GM18867 (cell line): ENCODE measurements around the gene BEST2.

Source experiments
- ATAC-seq: cut with Tn5 transposase; IDR thresholded peaks from one replicate; pipeline ENCODE4 v1.9.1; 2021; ENCODE audit warnings: mild to moderate bottlenecking, moderate library complexity; ENCODE audit not compliant: unreplicated experiment

The BEST2 gene

GRCh38 chr19:12727745-12728433, 23.7 kb upstream of the BEST2 start:
- ATAC-seq: no peak

GRCh38 chr19:12730064-12730463, 21.5 kb upstream of the BEST2 start:
- no peak for ATAC-seq

- no peak for ATAC-seq
Measured at GRCh38 chr19:12731337-12731736, 20.3 kb upstream of the BEST2 start.

GRCh38 chr19:12733369-12734214, 18.0 kb upstream of the BEST2 start:
- ATAC-seq: no peak

- peak; percentile 68 for ATAC-seq
Measured at GRCh38 chr19:12736995-12737834, 14.4 kb upstream of the BEST2 start, which contains the start of gene GET3. Gene GET3 (plus strand): TSS chr19:12737497. CDS start chr19:12737506, 9 bp downstream.

GRCh38 chr19:12737835-12738351, 13.7 kb upstream of the BEST2 start:
- ATAC-seq: no peak

- no peak for ATAC-seq
Measured at GRCh38 chr19:12745166-12745897, 6.3 kb upstream of the BEST2 start.

GRCh38 chr19:12748489-12748888, 3.1 kb upstream of the BEST2 start:
- ATAC-seq: no peak

- ATAC-seq: no peak
Measured at GRCh38 chr19:12749938-12750521, 1.6 kb upstream of the BEST2 start.

- no peak for ATAC-seq
Measured at GRCh38 chr19:12750851-12751250, 740 bp upstream of the BEST2 start.

GRCh38 chr19:12752056-12752781, 628 bp downstream of the BEST2 start:
- no peak for ATAC-seq

GRCh38 chr19:12754465-12755196, 3.0 kb downstream of the BEST2 start:
- ATAC-seq: no peak

- no peak for ATAC-seq
Measured at GRCh38 chr19:12756150-12756883, 4.7 kb downstream of the BEST2 start.

GRCh38 chr19:12757544-12758274, 6.1 kb downstream of the BEST2 start:
- no peak for ATAC-seq

- no peak for ATAC-seq
Measured at GRCh38 chr19:12759686-12760085, 8.1 kb downstream of the BEST2 start.

GRCh38 chr19:12763100-12763499, 11.5 kb downstream of the BEST2 start:
- no peak for ATAC-seq

- ATAC-seq: no peak
Measured at GRCh38 chr19:12764698-12765097, 13.1 kb downstream of the BEST2 start.
